ENCODE data around the gene MIEF2. TPM values are rescaled to one million over a fixed set of nuclear protein-coding genes. Genes with fewer than 3 reads are reported as not detected.

MIEF2 gene
- total RNA-seq, 1 donor from 2014 or later: 12.2 TPM

DNA sequence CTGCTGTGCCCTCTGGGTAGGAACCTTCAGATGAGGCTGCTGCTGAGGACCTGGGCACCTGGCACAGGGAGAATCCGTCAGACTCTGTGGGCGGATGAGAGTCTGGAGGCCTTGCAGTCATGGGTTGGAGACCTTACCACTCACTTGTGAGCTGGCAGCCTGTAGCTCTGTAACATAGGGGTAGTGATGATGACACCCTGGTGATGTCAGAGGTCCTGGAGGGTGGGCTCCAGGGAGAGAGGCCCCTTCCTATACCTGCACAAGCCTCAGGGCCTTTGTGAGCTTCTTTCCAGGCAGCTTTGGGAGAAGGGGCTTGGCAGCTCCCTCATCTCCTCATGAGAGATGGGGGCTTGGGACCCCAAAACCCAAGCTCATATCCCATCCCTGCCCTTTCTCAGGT, 1.6 kb downstream of the MIEF2 start:
- Mint-ChIP-seq H3K27ac (ENCODE audit: unreplicated experiment) (no peak overlapping the region), H3K36me3 (ENCODE audit: low read depth) (no peaks in the 10 kb centered on the region), H3K4me3 (peak overlapping the region; percentile 88), H3K9me3 (no peaks in the 10 kb centered on the region), H3K27me3 (ENCODE audit: low read depth) (no peaks in the 10 kb centered on the region), H3K4me1 (peaks cover 17% of the 10 kb centered on the region)
- TF ChIP-seq CTCF (conservative IDR thresholded peaks at IDR 0.05): no peak
- no peak for DNase-seq (ENCODE audit: low read depth, low spot score)

DNA sequence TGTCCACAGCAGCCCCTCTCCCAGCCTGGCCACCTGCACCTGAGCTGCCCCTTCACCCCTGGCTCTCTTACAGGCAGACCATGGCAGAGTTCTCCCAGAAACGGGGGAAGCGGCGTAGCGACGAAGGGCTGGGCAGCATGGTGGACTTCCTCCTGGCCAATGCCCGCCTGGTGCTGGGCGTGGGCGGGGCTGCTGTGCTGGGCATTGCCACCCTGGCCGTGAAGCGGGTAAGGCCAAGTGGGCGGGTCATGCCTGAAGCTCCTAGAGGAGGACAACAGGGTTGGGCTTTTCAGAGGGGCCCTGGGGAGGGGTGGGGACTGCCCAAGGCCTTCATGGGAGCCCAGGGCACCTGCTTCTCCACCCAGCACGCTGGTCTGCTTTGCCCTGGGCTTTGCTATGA, 2.2 kb downstream of the MIEF2 start:
- no peak overlapping the region for H3K27ac Mint-ChIP-seq (ENCODE audit: unreplicated experiment)
- no peaks in the 10 kb centered on the region for H3K27me3 Mint-ChIP-seq (ENCODE audit: low read depth)
- peaks cover 14% of the 10 kb centered on the region for H3K4me1 Mint-ChIP-seq
- H3K9me3 Mint-ChIP-seq: no peaks in the 10 kb centered on the region
- H3K36me3 Mint-ChIP-seq (ENCODE audit: low read depth): no peaks in the 10 kb centered on the region
- no peak for TF ChIP-seq CTCF (conservative IDR thresholded peaks at IDR 0.05)
- peak overlapping the region; percentile 88 for H3K4me3 Mint-ChIP-seq
- DNase-seq (ENCODE audit: low read depth, low spot score): no peak

DNA sequence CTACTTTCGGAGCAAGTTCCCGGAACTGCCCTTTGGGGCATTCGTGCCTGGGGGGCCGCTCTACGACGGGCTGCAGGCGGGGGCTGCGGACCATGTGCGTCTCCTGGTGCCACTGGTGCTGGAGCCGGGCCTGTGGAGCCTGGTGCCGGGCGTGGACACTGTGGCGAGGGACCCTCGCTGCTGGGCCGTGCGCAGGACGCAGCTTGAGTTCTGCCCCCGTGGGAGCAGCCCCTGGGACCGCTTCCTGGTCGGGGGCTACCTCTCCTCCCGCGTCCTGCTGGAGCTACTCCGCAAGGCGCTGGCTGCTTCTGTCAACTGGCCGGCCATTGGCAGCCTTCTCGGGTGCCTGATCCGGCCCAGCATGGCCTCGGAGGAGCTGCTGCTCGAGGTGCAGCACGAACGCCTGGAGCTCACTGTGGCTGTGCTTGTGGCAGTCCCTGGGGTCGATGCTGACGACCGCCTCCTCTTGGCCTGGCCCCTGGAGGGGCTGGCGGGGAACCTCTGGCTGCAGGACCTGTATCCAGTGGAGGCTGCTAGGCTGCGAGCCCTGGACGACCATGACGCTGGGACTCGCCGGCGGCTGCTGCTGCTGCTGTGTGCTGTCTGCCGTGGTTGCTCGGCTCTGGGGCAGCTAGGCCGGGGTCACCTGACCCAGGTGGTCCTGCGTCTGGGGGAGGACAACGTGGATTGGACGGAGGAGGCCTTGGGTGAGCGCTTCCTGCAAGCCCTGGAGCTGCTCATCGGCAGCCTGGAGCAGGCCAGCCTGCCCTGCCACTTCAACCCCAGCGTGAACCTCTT, 3.6 kb downstream of the MIEF2 start:
- Mint-ChIP-seq H3K4me1 (peaks cover 20% of the 10 kb centered on the region), H3K27me3 (ENCODE audit: low read depth) (no peaks in the 10 kb centered on the region), H3K9me3 (no peaks in the 10 kb centered on the region), H3K4me3 (no peak overlapping the region), H3K36me3 (ENCODE audit: low read depth) (no peaks in the 10 kb centered on the region), H3K27ac (ENCODE audit: unreplicated experiment) (no peak overlapping the region)
- no peak for TF ChIP-seq CTCF (conservative IDR thresholded peaks at IDR 0.05)
- no peak for DNase-seq (ENCODE audit: low read depth, low spot score)

DNA sequence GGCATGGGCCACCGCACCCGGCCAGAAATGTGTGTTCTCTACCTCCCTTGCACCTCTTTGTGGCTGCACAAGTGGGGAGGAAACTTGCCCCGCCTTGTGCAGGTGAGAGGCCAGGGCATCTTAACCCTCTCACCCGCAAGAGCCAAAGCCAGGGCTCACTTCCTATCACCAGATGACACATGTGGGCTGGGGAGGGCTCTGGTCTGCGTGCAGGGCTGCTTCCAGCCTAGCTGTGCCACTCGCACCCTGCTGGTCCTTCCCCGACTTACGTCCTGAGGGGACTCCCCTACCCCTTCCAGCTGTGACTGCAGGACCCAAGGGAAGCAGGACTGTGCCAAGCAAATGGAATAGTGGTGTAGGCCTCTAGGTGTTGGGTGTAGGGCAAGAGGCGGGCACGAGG, 6.9 kb downstream of the MIEF2 start:
- no peak for DNase-seq (ENCODE audit: low read depth, low spot score)
- H3K27ac Mint-ChIP-seq (ENCODE audit: unreplicated experiment): no peak overlapping the region
- H3K9me3 Mint-ChIP-seq: no peaks in the 10 kb centered on the region
- H3K27me3 Mint-ChIP-seq (ENCODE audit: low read depth): no peaks in the 10 kb centered on the region
- H3K4me3 Mint-ChIP-seq: no peak overlapping the region
- no peak for TF ChIP-seq CTCF (conservative IDR thresholded peaks at IDR 0.05)
- no peaks in the 10 kb centered on the region for H3K36me3 Mint-ChIP-seq (ENCODE audit: low read depth)
- H3K4me1 Mint-ChIP-seq: peaks cover 13% of the 10 kb centered on the region

- no peak for TF ChIP-seq CTCF (conservative IDR thresholded peaks at IDR 0.05)
- H3K4me1 Mint-ChIP-seq: peaks cover 13% of the 10 kb centered on the region
- no peaks in the 10 kb centered on the region for H3K27me3 Mint-ChIP-seq (ENCODE audit: low read depth)
- H3K4me3 Mint-ChIP-seq: peak overlapping the region; percentile 31
- no peaks in the 10 kb centered on the region for H3K9me3 Mint-ChIP-seq
- H3K36me3 Mint-ChIP-seq (ENCODE audit: low read depth): peaks cover 4% of the 10 kb centered on the region
- H3K27ac Mint-ChIP-seq (ENCODE audit: unreplicated experiment): peak overlapping the region; percentile 88
- no peak for DNase-seq (ENCODE audit: low read depth, low spot score)
Observed at GRCh38 chr17:18267927-18268711, 7.7 kb downstream of the MIEF2 start.
